CD4-positive, alpha-beta T cell treated with Interleukin-6 for 4 hours (primary cell): ENCODE results near the gene SLC36A1.
"Not testable (repeated sequence)": the region's sequence is repeated elsewhere in the genome, so short reads cannot be mapped to it uniquely, and the experiment has no call there.

ENCODE experiments used
- DNase-seq: peaks from one replicate; pipeline ENCODE4 v3.0.0-alpha.2; 2020; ENCODE audit warnings: mixed read lengths

The SLC36A1 gene

DNA sequence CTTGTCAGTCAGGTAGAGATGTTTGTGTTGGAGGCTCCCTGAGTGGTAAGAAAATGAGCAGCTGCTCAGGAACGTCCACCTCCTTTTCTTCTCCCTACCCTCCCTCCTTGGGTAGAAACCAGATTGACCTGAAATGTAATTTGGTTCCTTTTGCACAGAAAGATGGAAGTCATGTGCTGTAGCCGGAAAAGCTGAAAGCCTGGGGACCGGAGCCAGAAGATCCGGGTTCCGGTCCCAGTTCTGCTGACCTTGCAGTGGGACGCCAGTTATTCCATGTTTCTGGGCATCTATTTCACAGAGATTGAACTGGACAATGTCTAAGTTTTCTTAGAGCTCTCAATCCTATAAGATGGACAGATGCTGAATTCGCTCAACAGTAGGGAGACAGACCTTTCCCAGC lies 40.1 kb downstream of the SLC36A1 start:
- no peak for DNase-seq

DNA sequence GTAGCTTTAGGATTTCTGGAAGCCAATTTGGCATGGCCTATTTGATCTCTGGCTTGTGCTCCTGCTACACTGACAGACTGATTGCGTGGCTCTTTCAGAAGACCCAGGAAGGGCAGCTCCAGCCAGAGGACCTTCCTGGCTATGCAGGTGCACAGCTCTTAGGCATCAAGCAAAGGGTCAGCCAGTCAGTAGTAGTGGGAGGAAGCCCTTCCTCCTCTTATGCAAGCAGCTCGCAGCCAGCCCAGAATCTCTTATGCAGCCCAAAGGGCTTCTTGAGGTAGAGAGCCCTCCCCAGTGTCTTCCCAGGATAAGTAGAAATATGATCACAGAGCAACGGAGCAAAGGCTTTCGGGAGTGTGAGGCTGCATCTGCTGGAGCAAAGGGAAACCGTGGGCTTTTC lies 43.2 kb downstream of the SLC36A1 start:
- no peak for DNase-seq

DNA sequence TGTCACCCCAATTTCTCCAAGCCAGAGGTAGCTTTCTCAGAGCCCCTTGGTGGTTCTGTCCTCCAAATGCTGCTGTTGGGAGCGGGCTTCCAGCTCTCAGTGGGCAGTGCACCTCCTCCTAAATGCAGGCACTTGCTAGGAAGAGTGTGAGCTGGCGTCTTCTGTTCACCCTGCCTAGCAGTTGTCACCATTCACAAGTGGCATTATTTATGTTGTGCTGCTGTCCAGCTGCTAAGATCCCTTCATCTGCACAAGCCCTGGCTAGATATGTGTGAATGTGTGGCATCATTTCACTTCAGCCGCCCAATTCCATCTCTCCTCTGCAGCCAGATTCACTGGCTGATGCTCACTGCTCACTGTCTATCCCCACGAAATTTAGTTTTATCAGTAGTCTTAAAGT lies 43.7 kb downstream of the SLC36A1 start:
- DNase-seq: no peak

DNA sequence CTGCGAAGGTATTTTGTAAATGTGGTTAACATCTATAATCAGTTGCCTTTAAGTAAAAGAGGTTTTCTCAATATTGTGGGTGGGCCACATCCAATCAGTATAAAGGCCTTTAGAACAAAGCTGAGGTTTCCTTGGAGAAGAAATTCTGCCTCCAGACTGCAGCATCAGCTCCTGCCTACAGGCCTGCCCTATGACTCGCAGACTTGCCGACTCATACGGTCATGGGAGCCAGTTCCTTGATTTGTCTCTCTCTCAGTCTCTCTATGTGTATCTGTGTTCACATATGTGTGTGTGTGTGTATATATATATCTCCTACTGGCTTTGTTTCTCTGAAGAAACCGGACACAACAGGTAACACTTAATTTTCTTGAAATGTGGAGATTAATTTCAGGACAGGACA lies 45.3 kb downstream of the SLC36A1 start:
- DNase-seq: no peak

DNA sequence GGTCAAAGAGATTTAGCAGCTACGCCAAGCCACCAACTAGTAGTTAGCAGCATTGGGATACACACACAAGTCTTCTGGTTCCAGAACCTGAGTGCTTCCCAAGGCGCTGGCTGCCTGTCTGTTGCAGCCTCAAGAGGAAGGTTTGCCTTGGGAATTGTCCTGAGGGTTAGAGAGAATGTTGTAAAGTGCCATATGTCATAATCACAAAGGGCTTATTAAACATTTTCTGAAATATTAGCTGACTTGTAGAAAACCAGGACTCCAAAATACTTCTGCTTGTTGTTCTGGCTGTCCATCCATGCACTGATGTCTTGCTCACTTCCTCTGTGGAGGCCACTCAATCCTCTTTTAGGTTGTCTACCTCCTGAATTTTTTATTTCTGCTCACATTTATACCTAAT lies 46.3 kb downstream of the SLC36A1 start:
- DNase-seq: no peak

DNA sequence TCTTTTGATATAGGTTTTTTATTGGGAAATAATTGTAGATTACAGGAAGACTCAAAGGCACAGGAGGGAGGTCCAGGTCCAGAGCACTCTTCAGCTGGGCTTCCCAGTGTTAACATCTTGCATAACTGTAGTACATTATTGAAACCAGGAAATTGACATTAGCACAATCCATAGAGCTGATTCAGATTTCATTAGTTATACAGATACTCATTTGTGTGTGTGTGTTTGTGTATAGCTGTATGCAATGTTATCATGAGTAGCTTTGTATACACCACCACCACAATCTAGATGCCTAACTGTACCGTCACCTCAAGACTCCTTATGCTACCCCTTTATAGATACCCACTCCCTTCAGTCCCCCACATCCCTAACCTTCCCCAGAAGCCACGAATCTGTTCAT lies 47.9 kb downstream of the SLC36A1 start:
- DNase-seq: no peak

DNA sequence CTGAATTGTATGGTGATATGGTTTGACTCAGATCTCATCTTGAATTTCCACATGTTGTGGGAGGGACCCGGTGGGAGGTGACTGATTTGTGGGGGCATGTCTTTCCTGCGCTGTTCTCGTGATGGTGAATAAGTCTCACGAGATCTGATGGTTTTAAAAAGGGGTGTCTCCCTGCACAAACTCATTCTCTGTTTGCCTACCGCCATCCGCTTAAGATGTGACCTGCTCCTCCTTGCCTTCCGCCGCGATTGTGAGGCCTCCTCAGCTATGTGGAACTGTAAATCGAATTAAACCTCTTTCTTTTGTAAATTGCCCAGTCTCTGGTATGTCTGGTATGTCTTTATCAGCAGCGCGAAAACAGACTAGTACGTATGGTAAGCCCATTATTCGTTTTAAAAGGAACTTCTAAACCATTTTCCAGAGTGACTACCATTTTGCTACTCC lies 48.7 kb downstream of the SLC36A1 start:
- no peak for DNase-seq

DNA sequence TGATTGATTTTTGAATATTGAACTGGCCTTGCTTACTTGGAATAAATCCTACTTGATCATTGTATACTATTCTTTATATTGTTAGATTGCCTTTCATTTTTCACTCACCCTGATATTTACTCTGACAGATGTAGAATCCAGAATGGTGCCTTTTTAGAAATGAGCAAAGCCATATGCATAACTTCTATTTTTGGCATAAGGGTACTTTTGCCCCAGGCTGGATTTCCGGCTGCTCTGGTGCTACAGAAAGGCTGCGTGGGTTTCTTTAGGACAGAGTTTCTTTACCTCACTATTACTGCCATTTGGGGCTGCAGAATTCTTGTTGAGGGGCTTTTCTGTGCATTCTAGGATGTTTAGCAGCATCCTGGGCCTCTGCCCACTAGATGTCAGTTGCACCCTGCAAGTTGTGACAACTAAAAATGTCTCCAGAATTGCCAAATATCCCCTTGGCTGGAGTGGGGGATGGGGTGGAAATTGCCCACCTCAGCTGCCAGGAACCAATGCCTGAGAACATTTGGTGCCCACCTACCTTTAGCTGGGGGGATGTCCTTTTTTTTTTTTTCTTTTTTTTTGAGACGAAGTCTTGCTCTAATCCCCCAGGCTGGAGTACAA lies 50.1 kb downstream of the SLC36A1 start:
- no peak for DNase-seq

DNA sequence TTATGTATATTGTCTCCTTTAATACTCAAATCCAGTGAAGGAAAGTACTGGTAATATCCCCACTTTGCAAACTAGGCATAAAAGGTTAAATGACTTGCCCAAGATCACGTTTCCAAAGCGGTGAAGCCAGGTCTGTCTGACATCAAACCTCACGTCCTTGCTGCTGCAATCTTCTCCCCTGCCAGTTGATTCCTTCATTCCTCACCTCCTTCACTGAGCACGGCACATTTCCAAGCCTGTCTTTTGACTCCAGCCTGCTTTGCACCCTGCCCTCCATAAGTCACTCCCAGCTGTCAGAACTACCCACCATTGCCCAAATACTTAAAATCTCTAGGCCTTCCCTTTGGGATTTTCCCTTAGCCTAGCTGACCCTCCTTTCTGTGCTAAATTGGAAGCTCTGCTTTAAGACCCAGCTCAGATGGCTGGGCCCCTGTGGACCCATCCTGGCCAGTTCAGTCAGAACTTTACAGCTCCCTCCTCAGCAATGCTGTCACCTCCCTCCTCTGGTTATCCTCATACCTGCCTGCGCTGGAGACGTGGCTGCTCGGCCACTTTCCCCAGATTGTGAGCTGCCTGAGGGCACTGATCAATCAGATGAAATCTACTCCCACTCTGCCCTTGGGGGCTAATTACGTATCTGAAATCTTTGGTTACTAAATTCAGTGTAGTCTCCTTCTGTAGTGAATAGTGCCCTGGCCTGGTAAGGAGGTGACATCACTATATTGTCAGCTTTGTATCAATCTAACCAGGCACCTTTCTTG lies 51.2 kb downstream of the SLC36A1 start:
- DNase-seq: no peak

DNA sequence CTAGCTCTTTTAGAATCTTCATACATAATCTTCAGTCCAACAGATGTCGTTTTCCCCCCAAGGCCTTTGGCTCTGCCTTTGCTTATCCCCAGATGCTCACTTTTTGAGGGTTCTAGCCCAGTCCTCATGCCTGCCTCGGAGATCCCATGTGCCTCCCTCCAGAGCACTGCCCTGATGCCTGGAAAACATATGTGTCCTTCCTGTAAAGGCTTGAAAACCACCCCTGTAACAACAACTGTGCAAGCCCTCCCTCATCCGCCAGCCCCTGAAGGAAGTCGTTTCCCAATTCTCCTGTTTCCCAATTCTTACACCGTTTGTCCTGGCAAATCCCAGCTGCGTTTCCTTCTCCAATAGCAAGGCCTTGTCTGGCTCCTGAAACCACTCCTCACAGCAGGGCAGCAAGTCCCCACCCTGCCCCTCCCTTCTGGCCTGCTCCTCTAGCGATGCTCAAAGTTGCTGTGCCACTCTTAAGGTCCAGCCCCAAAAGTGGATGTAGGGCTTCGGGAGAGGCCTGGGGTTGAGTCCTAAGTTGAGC lies 52.2 kb downstream of the SLC36A1 start:
- no peak for DNase-seq

DNA sequence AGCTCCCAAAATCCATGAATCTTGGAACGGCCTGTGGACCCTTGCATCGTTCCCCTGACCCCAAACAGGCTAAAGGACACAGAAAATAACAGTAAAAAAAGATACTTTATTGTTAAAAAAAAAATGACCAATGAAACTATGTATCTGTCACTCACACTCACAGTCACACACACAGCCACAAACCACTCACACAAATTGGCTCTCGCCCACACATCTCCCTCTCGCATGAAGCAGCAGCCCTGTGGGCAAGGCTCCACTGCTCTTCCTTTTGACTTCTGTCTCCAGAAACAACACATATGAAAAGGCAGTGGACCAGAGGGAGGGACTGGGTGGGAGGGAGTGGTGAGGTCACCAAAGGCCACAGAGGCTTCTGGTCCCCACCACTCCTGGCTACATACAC lies 56.6 kb downstream of the SLC36A1 start:
- no peak for DNase-seq

DNA sequence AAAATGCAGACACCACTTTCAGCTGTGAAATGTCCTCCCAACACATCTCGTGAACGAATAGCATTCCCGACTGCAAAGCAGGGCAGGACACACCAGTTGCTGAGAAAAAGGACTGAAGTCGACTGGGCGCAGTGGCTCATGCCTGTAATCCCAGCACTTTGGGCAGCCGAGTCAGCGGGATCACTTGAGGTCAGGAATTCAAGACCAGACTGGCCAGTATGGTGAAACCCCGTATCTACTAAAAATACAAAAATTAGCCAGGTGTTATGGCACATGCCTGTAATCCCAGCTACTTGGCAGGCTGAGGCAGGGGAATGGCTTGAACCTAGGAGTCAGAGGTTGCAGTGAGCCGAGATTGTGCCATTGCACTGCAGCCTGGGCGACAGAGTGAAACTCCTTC lies 60.9 kb downstream of the SLC36A1 start:
- not testable (repeated sequence) for DNase-seq

DNA sequence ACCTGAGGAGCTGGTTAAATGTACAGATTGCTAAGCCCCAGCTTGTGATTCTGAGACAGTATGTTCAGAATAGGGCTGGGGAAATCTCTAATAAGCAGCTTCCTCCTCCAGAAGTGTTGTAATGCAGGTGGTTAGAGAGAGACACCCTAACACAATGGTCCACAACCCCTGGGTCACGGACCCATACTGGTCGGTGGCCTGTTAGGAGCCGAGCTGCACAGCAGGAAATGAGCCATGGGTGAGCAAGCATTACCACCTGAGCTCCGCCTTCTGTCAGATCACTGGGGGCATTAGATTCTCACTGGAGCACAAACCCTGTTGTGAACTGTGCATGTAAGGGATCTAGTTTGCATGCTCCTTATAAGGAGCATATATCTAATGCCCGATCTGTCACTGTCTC lies 61.8 kb downstream of the SLC36A1 start:
- no peak for DNase-seq

DNA sequence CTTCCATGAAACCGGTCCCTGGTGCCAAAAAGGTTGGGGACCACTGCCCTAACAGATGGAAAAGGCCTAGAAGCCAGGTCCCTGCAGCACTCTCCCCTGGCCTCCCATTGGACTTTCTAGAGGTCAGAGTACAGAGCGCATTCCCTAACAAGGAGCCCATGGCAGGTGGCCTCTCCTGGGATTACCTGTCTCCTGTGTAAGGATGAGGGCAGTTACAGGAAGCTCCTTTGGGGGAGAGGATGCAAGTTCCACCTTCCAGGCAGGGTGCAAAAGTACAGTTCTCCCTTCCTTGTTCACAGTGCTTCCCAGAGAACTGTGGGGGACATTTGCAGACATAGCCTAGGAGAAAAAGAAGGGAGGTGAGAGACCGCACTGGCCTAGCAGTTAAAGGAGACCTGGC lies 62.4 kb downstream of the SLC36A1 start:
- DNase-seq: no peak

DNA sequence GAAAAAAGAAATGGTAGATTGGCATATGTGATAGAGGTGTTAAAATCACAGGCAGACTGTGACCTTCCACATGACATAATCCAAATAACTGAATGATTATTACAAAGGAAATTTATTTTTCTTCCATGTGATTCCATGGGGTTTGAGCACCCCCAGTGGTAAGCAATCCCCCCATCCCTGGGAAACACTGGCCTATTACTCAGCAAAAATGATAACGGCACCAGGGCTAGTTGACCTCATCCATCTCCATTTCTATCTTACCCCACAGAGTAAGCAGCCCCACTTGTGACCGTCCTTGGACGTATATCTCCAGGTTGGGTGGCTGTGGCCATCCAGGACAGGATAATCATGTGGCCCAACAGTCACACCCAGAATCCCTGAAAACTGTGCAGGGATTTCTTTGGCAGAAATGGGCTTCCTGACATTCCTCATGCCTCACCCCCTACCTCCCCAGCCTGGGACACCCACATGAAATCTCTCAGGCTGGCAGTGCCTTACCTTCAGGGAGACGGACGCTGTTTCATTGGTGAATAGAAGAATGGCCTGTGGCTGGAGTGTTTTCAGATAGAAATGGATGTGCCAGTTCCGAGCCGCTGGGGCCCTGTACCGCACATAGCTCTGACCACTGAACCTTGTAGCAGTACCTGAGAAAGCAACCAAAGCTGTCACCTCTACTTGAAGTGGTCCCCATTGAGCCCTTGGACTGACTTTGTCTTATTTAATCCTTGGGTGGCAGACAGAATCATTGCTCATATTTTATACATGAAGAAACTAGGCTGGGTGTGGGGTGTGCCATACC lies 69.9 kb downstream of the SLC36A1 start:
- no peak for DNase-seq

DNA sequence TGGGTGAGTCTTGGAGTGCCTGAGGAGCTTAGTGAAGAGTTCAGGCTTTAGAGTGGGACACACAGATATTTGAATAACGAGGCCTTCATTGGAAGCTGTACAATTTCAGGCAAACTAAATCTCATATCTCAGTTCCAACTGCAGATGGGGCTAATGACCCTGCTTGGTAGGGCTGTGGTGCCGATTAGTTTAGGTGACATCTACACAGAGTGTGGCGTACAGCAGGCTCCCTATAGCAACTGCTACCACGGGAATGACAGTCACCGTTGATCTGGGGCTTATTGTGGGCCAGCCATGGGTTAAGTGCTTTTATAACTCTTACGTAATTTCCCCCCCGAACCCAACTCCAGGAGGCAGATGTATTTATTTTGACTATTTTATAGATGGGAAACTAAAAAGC lies 72.9 kb downstream of the SLC36A1 start:
- DNase-seq: no peak

DNA sequence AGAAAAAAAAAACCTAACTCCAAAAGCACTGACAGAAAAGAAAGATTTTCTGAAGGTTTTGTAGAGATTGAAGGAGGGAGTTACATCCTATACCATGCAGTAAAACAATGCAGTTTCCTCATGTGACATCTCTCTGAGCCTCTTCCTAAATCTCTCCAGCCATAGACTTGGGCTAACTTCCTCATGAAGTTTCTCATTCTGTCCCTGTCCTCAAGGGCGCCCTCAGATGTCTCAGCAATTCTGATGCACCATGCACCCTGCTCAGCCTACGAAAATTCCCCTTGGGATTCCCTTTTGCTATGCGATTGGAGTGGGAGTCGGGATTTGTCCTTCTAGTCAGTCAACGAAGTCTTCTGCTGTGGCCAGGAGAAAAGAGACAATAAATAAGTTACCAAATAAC lies 74.8 kb downstream of the SLC36A1 start:
- DNase-seq: no peak

DNA sequence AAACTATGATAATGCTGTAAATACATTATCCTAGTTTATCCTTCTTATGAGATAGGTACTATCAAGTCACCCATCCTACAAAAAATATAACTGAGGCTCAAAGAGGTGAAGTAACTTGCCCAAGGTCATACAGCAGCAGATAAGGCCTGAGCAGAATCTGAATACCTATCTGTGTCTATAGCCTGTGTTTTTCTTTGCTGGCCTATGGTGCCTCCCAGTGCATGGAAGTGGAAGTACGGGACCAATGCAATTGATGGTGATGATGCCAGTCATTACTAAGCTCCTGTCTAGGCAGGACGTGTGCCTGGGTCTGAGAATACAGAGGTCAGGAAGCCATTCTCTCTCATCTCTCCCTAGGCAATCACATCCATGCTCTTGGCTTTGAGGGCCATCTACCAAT lies 75.9 kb downstream of the SLC36A1 start:
- DNase-seq: peak; percentile 35

DNA sequence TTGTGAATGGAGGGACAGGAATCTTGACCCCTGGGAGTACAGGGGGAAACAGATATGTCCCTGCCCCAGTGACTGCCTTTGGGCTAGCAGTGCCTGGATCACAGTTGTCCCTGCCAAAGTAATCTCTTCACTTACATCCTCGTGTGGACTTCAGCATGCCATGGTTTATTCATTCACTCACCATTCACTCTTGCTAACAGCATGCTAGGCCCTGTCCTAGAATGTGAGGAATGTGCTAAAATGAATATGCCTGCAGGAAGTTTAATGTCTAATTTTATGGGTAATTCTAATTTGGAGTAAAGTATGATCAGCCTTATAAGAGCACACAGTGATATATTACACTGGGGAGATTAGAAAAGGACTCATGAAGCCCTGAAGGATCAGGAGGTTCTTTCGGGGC lies 80.8 kb downstream of the SLC36A1 start:
- no peak for DNase-seq

DNA sequence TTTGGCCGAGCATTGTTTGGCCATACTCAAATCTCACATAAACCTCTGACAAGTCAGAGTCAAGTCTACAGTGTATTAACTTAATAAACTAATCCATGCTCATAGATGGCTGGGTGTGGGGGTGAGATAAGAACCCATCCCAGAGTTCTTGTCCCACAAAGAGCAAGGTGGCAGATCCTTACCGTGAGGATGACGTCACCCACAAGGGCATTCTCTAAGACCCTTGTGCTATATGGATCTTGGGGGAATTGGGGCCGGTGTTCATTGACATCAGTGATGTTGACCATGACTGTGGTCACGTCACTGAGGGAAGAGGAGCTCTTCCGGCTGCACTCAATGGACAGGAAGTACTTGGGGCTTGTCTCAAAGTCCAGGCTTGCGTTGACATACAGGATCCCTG lies 81.6 kb downstream of the SLC36A1 start:
- no peak for DNase-seq

DNA sequence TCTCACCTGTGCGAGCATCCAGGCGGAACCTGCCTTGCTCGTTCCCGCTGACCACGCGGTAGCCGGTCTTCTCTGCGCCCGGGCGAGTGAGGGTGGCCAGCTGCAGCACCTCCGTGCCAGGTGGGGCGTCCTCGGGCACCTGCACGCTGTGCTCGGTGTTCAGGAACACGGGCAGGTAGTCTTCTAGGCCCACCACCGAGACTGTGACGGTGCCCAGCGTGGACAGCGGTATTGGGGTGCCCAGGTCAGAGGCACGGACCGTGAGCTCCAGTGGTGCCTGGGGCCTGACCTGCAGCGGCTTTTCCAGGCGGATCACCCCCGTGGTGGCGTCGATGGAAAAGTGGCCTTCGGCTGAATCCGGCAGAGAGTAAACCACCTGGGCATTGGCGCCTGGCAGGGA lies 84.2 kb downstream of the SLC36A1 start:
- no peak for DNase-seq

DNA sequence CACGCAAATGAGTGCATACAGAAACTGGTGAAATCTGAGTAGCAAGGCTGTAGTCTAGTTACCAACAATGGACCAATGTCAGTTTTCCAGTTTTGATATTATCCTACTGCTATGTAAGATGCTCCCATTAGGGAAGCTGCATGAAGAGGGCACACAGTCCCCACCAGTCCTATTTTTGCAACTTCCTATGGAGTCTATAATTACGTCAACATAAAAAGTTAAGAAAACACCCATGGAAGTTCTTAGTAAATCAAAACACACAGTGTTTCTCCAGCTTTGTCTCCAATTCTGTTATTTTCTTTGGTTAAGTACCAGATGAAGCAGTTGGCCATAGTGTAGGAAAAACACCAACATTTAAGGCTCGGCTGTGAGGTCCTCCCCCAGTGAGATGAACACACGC lies 85.0 kb downstream of the SLC36A1 start:
- no peak for DNase-seq

DNA sequence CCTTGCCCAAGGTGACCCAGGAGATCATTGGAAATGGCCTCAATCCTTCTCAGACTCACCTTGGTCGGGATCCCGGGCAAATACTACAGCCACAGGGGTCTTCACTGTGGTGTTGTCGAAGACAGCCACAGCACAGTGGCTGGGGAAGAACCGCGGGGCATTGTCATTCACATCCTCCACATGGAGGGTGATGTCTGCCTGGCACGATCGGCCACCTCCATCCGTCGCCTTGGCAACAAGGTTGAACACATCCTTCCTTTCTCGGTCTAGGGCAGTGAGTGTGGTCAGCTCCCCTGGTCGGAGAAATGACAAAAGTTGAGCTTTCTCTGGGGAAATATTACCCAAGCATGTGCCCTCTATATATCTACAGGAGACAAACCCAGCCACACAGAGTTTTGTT lies 86.9 kb downstream of the SLC36A1 start:
- no peak for DNase-seq

DNA sequence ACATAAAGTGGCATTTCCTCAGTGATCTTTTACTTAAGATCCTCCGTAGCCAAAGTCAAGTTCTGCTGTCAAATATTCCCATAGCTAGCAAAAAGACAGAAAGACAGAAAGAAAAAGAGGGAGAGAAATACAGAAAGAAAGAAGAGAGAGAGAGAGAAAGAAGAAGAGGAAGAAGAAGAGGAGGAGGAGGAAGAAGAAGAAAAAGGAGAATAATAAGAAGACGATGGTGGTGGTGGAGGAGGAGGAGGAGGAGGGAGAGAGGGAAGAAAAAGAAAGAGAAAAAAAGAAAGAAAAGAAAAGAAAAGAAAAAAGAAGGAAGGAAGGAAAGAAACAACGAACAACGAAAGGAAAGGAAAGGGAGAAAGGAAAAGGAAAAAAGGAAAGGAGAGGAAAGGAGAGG lies 89.6 kb downstream of the SLC36A1 start:
- no peak for DNase-seq
